ENCODE data around the gene MRPS12. TPM values are rescaled to one million over a fixed set of nuclear protein-coding genes. Genes with fewer than 3 reads are reported as not detected.

The MRPS12 gene
- total RNA-seq, 1 experiment from 2014 or later, result 84.8 TPM

DNA sequence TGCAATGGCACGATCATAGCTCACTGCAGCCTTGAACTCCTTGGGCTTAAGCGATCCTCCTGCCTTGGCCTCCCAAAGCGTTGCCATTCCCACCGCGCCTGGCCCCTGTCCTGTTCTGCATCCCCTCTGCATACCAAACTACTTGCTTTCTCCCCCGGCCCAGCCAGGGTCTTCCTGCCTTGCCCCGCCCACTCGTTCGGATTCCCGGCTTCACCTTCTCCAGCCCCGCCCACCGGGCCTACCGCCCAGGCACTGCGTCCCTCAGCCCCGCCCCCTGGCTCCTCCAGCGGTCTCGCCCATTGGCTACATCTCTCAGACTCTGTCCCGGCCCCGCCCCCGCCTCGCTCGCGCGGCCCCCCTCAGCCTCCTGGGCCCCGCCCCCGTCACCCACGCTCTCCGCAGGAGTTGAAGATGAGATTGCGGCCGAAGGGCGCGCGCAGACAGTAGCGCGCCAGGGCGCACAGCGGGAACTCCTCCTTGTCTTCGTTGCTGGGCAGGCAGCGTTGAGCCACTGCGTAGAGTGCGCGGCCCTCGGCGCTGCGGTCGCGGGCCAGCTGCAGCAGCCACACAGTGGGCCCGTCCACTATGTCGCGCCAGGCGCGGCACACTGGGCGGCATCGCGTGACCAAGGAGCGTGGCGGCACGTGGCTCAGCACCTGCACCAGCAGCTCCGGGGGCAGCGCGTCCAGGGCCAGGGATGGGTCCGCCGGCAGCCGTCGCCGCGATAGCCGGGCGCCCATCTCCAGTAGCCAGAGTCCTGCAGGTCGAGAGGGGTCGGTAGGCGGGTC is 19.0 kb downstream of the MRPS12 start:
- H4K20me1 ChIP-seq (ENCODE audit: insufficient read depth), result no peaks in the 10 kb centered on the region
- no peaks in the 10 kb centered on the region for H3K9me2 ChIP-seq (ENCODE audit: insufficient read depth)
- H3K4me2 ChIP-seq, result peak overlapping the region; percentile 73
- no peaks in the 10 kb centered on the region for H3K27me3 ChIP-seq (ENCODE audit: insufficient read depth, low read depth)
- TF ChIP-seq, protein P1, sequence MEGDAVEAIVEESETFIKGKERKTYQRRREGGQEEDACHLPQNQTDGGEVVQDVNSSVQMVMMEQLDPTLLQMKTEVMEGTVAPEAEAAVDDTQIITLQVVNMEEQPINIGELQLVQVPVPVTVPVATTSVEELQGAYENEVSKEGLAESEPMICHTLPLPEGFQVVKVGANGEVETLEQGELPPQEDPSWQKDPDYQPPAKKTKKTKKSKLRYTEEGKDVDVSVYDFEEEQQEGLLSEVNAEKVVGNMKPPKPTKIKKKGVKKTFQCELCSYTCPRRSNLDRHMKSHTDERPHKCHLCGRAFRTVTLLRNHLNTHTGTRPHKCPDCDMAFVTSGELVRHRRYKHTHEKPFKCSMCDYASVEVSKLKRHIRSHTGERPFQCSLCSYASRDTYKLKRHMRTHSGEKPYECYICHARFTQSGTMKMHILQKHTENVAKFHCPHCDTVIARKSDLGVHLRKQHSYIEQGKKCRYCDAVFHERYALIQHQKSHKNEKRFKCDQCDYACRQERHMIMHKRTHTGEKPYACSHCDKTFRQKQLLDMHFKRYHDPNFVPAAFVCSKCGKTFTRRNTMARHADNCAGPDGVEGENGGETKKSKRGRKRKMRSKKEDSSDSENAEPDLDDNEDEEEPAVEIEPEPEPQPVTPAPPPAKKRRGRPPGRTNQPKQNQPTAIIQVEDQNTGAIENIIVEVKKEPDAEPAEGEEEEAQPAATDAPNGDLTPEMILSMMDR (conservative IDR thresholded peaks at IDR 0.05), result no peak
- TF ChIP-seq EZH2 (IDR thresholded peaks at IDR 0.05; ENCODE audit: low read depth), result no peak
- POLR2A ChIA-PET (ENCODE audit: unreplicated experiment), result no interaction called here
- intact Hi-C loops (cut with micrococcal nuclease; ENCODE audit: unreplicated experiment), result loop anchor here (5.0 kb wide), 1 partner anchor 432 kb away; no protein-coding TSS in a partner anchor
- H3K9me3 ChIP-seq (ENCODE audit: insufficient read depth, low read depth), result no peaks in the 10 kb centered on the region
- H2AFZ ChIP-seq, result no peak overlapping the region
- H3K4me1 ChIP-seq (replicated peaks; ENCODE audit: insufficient read depth), result no peaks in the 10 kb centered on the region
- no peak overlapping the region for H3K27ac ChIP-seq
- H3K4me3 ChIP-seq, result peak overlapping the region; percentile 50; the same call in 1 of the 2 replicates
- peak; percentile 64 to 91 for DNase-seq
- peaks cover 8% of the 10 kb centered on the region for H3F3A ChIP-seq (ENCODE audit: insufficient read depth, low read depth)
- CTCF ChIA-PET, result no interaction called here
- no peaks in the 10 kb centered on the region for H3K79me2 ChIP-seq (ENCODE audit: low read depth)
- BruUV-seq (replicated peaks), result no TSS peak
- no peaks in the 10 kb centered on the region for H3K36me3 ChIP-seq (ENCODE audit: low read depth)

DNA sequence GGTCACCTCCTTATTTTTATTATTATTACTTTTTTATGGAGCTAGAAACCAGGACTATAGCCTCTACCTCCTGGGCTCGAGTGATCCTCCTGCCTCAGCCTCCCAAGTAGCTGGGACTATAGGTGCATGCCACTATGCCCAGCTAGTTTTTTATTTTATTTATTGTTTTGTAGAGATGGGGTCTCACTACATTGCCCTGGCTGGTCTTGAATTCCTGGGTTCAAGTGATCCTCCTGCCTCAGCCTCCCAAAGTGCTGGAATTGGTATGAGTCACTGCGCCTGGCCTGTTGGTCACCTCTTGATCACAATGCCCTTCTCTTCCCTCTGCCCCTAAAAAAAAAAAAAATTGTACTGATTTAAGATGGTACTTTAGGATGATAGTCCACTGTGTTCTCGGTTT is 20.4 kb downstream of the MRPS12 start:
- ChIA-PET POLR2A (ENCODE audit: unreplicated experiment) (no interaction called here), CTCF (no interaction called here)

GRCh38 chr19:38952395-38953165 is 21.8 kb downstream of the MRPS12 start:
- Histone ChIP-seq H3K27ac (no peak overlapping the region), H3F3A (ENCODE audit: insufficient read depth, low read depth) (peaks cover 5% of the 10 kb centered on the region), H4K20me1 (ENCODE audit: insufficient read depth) (no peaks in the 10 kb centered on the region), H3K27me3 (ENCODE audit: insufficient read depth, low read depth) (no peaks in the 10 kb centered on the region), H2AFZ (no peak overlapping the region), H3K4me1 (replicated peaks; ENCODE audit: insufficient read depth) (no peaks in the 10 kb centered on the region), H3K9me3 (ENCODE audit: insufficient read depth, low read depth) (no peaks in the 10 kb centered on the region), H3K79me2 (ENCODE audit: low read depth) (no peaks in the 10 kb centered on the region), H3K9me2 (ENCODE audit: insufficient read depth) (no peaks in the 10 kb centered on the region), H3K36me3 (ENCODE audit: low read depth) (no peaks in the 10 kb centered on the region), H3K4me3 (no peak overlapping the region), H3K4me2 (no peak overlapping the region)
- intact Hi-C loops (cut with micrococcal nuclease; ENCODE audit: unreplicated experiment), result loop anchor here (1.0 to 5.0 kb wide), 2 partner anchors 435 to 549 kb away; partner anchors contain the start of gene FAM98C
- ChIA-PET CTCF (interaction anchor here (0.6 to 1.4 kb wide), 3 partner anchors 22 to 550 kb away, joined by 3 to 4 read pairs (median 3); partner anchors contain the start of genes FAM98C, MRPS12 and SARS2), POLR2A (ENCODE audit: unreplicated experiment) (no interaction called here)
- DNase-seq, result peak; percentile 43
- no TSS peak for BruUV-seq (replicated peaks)
- no peak for TF ChIP-seq EZH2 (IDR thresholded peaks at IDR 0.05; ENCODE audit: low read depth)
- TF ChIP-seq, protein P1 (conservative IDR thresholded peaks at IDR 0.05), result peak; percentile 74

More for the DNA sequence above, 20.4 kb downstream of the MRPS12 start:
- Histone ChIP-seq H3K27me3 (ENCODE audit: insufficient read depth, low read depth) (no peaks in the 10 kb centered on the region), H2AFZ (no peak overlapping the region), H3K4me1 (replicated peaks; ENCODE audit: insufficient read depth) (no peaks in the 10 kb centered on the region), H3K27ac (no peak overlapping the region), H3K4me3 (no peak overlapping the region), H3K9me2 (ENCODE audit: insufficient read depth) (no peaks in the 10 kb centered on the region), H3K36me3 (ENCODE audit: low read depth) (no peaks in the 10 kb centered on the region), H3K4me2 (no peak overlapping the region), H4K20me1 (ENCODE audit: insufficient read depth) (no peaks in the 10 kb centered on the region), H3K79me2 (ENCODE audit: low read depth) (no peaks in the 10 kb centered on the region), H3F3A (ENCODE audit: insufficient read depth, low read depth) (peaks cover 8% of the 10 kb centered on the region), H3K9me3 (ENCODE audit: insufficient read depth, low read depth) (no peaks in the 10 kb centered on the region)
- no peak for DNase-seq
- TF ChIP-seq, protein P1 (conservative IDR thresholded peaks at IDR 0.05), result no peak
- no peak for TF ChIP-seq EZH2 (IDR thresholded peaks at IDR 0.05; ENCODE audit: low read depth)
- intact Hi-C loops (cut with micrococcal nuclease; ENCODE audit: unreplicated experiment), result loop anchor here (5.0 kb wide), 1 partner anchor 434 kb away; no protein-coding TSS in a partner anchor
- BruUV-seq (replicated peaks), result no TSS peak

All from PC-9 (cell line).